ENCODE results near the gene RSBN1L. TPM values are rescaled to one million over a fixed set of nuclear protein-coding genes. Genes with fewer than 3 reads are reported as not detected.

Gene RSBN1L
- total RNA-seq, 1 donor: 14.3 TPM

DNA sequence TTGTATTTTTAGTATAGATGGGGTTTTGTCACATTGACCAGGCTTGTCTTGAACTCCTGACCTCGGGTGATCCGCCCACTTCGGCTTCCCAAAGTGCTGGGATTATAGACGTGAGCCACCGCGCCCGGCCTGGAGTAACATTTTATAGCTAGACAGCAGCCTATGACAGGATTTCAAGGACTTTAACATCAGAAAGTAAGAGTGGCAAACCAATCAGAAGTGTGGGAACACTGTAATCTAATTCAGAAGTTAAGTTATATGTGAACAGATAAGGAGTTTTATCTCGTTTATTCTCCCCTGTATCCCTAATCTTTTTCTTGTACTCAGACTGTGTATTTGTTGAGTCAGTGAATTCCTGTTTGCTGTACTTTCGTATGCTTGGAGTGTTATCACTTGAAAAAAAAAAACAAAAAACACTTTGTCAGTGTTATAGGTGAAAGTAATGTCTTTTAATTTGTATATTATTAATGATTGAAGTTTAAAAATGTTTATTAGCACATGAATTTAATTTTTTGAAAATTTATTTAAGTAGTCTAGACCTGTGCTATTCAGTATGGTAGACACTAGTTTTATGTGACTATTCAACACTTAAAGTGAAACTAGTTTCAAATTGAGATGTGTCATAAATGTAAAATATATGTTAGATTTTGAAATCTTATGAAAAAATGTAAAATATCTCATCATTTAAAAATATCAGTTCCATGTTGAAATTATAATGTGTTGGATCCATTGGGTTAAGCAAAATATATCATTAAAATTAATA lies 38.6 kb downstream of the RSBN1L start:
- Histone ChIP-seq H3K4me3 (ENCODE audit: low read length) (no peak overlapping the region), H3K27me3 (ENCODE audit: insufficient read depth, low read length) (no peaks in the 10 kb centered on the region), H3K9me3 (ENCODE audit: low read depth, low read length) (no peaks in the 10 kb centered on the region), H3K4me1 (ENCODE audit: insufficient read depth, low read length) (peaks cover 12% of the 10 kb centered on the region)

- no peaks in the 10 kb centered on the region for H3K9me3 ChIP-seq (ENCODE audit: low read depth, low read length)
- no peak overlapping the region for H3K4me3 ChIP-seq (ENCODE audit: low read length)
- peaks cover 12% of the 10 kb centered on the region for H3K4me1 ChIP-seq (ENCODE audit: insufficient read depth, low read length)
- no peaks in the 10 kb centered on the region for H3K27me3 ChIP-seq (ENCODE audit: insufficient read depth, low read length)
Observed at GRCh38 chr7:77735457-77735856, 39.2 kb downstream of the RSBN1L start.

DNA sequence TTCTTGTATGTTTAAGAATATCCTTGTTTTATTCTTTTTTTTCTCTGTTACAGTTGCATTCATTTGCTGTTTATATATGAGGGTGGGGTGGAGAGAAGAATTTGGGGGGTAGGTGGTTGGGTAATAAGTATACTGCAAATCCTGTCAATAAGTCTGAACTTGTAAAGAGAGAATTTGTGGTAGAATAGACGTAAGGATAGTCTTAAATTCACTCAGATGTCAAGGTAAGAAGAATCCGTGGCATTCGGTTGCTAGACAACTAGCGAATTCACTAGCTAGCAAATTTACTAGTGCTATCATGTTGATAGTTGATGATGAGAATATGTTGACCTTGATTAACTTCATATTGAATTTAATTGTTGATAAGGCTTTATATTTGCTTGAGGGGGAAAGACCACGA lies 40.7 kb downstream of the RSBN1L start:
- no peak overlapping the region for H3K4me3 ChIP-seq (ENCODE audit: low read length)
- peaks cover 12% of the 10 kb centered on the region for H3K4me1 ChIP-seq (ENCODE audit: insufficient read depth, low read length)
- H3K27me3 ChIP-seq (ENCODE audit: insufficient read depth, low read length): no peaks in the 10 kb centered on the region
- no peaks in the 10 kb centered on the region for H3K9me3 ChIP-seq (ENCODE audit: low read depth, low read length)

DNA sequence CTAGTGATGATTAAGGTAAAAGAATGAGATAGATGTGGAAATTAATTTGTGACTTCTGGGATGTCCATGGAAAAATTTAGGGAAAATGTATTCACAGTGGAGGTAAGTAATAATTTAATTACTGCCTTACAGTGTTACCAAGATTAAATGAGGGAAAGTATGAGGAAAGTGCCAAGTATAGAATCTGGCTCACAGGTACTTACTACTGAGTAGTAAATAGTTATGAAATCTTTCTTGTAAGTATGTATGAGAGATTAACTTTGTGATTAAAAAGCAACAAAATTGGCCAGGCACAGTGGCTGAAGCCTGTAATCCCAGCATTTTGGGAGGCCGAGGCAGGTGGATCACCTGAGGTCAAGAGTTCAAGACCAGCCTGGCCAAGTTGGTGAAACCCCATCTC lies 42.1 kb downstream of the RSBN1L start:
- Histone ChIP-seq H3K4me3 (ENCODE audit: low read length) (no peak overlapping the region), H3K27me3 (ENCODE audit: insufficient read depth, low read length) (no peaks in the 10 kb centered on the region), H3K9me3 (ENCODE audit: low read depth, low read length) (no peaks in the 10 kb centered on the region), H3K4me1 (ENCODE audit: insufficient read depth, low read length) (peaks cover 12% of the 10 kb centered on the region)

DNA sequence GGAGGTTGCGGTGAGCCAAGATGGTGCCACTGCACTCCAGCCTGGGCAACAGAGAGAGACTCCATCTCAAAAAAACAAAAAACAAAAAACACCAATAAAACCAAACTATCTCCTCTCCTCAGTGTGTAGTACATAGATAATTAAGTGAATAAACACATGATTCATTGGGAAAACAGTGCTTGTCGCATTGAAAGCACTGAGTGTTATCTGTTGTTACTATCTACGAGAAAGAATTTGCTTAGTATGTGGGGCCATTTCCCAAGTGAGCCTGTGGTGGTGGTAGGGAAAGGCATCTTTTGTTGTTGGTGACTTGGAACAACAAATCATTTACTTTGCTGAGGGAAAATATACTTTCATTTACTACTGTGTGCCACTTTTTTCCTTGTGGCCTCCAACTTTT lies 42.6 kb downstream of the RSBN1L start:
- Histone ChIP-seq H3K4me1 (ENCODE audit: insufficient read depth, low read length) (peaks cover 9% of the 10 kb centered on the region), H3K4me3 (ENCODE audit: low read length) (no peak overlapping the region), H3K9me3 (ENCODE audit: low read depth, low read length) (no peaks in the 10 kb centered on the region), H3K27me3 (ENCODE audit: insufficient read depth, low read length) (no peaks in the 10 kb centered on the region)

- Histone ChIP-seq H3K4me1 (ENCODE audit: insufficient read depth, low read length) (peaks cover 4% of the 10 kb centered on the region), H3K27me3 (ENCODE audit: insufficient read depth, low read length) (no peaks in the 10 kb centered on the region), H3K4me3 (ENCODE audit: low read length) (no peak overlapping the region), H3K9me3 (ENCODE audit: low read depth, low read length) (no peaks in the 10 kb centered on the region)
Observed at GRCh38 chr7:77740257-77740656, 44.0 kb downstream of the RSBN1L start.

DNA sequence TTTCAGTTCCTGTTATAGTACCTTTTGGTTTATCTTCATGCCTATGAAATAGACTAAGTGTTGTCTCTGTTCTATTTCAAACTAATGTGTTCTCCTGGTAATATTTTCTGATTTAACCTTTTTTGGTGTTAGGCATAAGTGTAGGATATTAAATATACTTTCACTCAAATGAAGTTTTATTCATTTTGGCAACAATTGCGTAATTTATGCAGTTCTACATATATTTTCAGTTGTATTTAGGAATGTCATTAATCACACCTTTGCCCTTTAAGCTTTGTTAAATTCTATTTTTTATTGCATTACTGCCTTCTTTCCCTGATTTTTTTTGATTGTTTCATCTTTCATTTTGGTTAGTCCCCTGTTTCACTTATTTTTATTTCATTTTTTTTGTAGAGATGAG lies 47.3 kb downstream of the RSBN1L start:
- H3K4me3 ChIP-seq (ENCODE audit: low read length): no peak overlapping the region
- H3K9me3 ChIP-seq (ENCODE audit: low read depth, low read length): no peaks in the 10 kb centered on the region
- H3K27me3 ChIP-seq (ENCODE audit: insufficient read depth, low read length): no peaks in the 10 kb centered on the region
- H3K4me1 ChIP-seq (ENCODE audit: insufficient read depth, low read length): peaks cover 11% of the 10 kb centered on the region

DNA sequence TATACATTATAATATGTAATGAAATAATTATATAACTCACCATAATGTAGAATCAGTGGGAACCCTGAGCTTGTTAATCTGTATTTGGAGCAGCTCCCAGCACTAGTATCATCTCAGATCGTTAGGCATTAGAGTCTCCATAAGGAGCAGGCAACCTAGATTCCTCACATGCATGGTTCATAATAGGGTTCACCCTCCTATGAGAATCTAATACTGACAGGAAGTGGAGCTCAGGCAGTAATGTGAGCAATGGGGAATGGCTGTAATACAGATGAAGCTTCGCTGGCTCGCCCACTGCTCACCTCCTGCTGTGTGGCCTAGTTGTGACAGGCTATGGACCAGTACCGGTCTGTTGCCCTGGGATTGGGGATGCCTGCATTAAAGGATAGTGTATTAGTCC lies 49.5 kb downstream of the RSBN1L start:
- no peak overlapping the region for H3K4me3 ChIP-seq (ENCODE audit: low read length)
- H3K27me3 ChIP-seq (ENCODE audit: insufficient read depth, low read length): no peaks in the 10 kb centered on the region
- peaks cover 11% of the 10 kb centered on the region for H3K4me1 ChIP-seq (ENCODE audit: insufficient read depth, low read length)
- no peaks in the 10 kb centered on the region for H3K9me3 ChIP-seq (ENCODE audit: low read depth, low read length)

DNA sequence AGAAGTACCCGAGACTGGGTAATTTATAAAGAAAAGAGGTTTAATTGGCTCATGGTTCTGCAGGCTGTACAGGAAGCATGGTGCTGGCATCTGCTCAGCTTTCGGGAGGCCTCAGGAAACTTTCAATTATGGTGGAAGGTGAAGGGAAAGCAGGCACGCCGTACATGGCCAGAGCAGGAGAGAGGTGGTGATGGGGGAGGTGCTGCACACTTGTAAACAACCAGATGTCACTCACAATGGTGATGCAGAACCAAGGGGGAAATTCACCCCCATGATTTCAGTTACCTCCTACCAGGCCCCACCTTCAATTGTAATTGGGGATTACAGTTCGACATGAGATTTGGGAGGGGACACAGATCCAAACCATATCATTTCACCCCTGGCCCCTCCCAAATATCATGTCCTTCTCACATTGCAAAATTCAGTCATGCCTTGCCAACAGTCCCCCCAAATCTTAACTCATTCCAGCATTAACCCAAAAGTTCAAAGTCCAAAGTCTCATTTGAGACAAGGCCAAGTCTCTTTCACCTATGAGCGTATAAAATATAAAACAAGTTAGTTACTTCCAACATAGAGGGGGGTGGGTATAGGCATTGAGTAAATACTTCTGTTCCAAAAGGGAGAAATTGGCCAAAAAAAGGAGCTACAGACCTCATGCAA lies 50.0 kb downstream of the RSBN1L start:
- Histone ChIP-seq H3K4me3 (ENCODE audit: low read length) (no peak overlapping the region), H3K27me3 (ENCODE audit: insufficient read depth, low read length) (no peaks in the 10 kb centered on the region), H3K4me1 (ENCODE audit: insufficient read depth, low read length) (peaks cover 11% of the 10 kb centered on the region), H3K9me3 (ENCODE audit: low read depth, low read length) (no peaks in the 10 kb centered on the region)

DNA sequence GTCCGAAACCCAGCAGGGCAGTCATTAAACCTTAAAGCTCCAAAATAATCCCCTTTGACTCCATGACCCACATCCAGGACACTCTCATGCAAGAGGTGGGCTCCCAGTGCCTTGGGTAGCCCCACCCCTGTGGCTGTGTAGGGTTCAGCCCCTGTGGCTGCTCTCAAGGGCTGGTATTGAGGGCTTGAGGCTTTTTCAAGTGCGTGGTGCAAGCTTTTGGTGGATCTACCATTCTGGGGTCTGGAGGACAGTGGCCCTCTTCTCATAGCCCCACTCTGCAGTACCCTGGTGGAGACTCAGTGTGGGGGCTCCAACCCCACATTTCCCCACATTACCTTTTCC lies 50.5 kb downstream of the RSBN1L start:
- no peak overlapping the region for H3K4me3 ChIP-seq (ENCODE audit: low read length)
- H3K9me3 ChIP-seq (ENCODE audit: low read depth, low read length): no peaks in the 10 kb centered on the region
- no peaks in the 10 kb centered on the region for H3K27me3 ChIP-seq (ENCODE audit: insufficient read depth, low read length)
- peaks cover 15% of the 10 kb centered on the region for H3K4me1 ChIP-seq (ENCODE audit: insufficient read depth, low read length)

DNA sequence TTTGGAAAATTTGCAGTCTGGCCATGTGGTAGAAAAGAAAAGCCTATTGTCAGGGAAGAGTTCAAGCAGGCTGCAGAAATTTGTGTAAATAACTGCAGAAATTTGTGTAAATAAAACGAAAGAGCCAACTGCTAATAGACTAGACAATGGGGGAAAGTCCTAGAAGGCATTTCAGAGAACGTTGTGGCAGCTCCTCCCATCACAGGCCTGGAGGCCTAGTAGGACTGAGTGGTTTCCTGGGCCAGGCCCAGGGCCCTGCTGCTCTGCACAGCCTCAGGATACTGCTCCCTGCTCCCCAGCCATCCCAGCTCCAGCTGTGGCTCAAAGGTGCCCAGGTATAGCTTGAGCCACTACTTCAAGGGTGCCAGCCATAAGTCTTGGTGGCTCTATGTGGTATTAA lies 50.9 kb downstream of the RSBN1L start:
- Histone ChIP-seq H3K4me3 (ENCODE audit: low read length) (no peak overlapping the region), H3K4me1 (ENCODE audit: insufficient read depth, low read length) (peaks cover 18% of the 10 kb centered on the region), H3K9me3 (ENCODE audit: low read depth, low read length) (no peaks in the 10 kb centered on the region), H3K27me3 (ENCODE audit: insufficient read depth, low read length) (no peaks in the 10 kb centered on the region)

DNA sequence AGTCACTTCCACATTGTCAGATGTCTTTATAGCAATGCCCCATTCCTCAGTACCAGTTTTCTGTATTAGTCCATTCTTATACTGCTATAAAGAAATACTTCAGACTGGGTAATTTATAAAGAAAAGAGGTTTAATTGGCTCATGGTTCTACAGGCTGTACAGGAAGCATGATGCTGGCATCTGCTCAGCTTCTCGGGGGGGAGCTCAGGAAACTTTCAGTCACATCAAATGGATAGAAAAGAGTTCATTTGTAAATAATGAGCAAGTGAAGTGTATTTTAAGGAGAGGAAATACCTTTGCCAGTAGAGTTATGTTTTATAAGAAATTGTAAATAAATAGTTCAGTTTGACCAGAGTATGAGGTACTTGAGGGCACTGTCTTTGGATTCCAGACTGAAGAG lies 51.5 kb downstream of the RSBN1L start:
- Histone ChIP-seq H3K27me3 (ENCODE audit: insufficient read depth, low read length) (no peaks in the 10 kb centered on the region), H3K4me1 (ENCODE audit: insufficient read depth, low read length) (peaks cover 24% of the 10 kb centered on the region), H3K9me3 (ENCODE audit: low read depth, low read length) (no peaks in the 10 kb centered on the region), H3K4me3 (ENCODE audit: low read length) (no peak overlapping the region)

DNA sequence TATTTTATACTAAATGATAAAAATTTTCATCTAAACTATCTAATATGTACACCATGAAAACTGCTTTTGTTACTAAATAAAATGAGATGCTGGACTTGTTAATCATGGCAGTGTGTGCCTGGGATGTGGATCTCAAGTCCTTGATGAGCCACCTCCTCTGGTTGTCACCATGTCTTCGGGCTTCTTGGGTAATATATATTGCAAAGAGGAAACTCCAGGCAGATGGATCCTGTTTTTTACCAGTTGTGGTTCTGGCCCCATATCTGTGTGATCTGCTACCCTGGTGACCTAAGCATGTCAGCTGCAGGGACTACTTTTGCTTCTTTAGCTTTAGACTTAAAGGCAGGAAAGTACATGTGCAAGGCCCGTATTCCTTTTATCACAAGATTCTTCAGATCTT lies 55.8 kb downstream of the RSBN1L start:
- H3K27me3 ChIP-seq (ENCODE audit: insufficient read depth, low read length): no peaks in the 10 kb centered on the region
- peaks cover 21% of the 10 kb centered on the region for H3K4me1 ChIP-seq (ENCODE audit: insufficient read depth, low read length)
- no peaks in the 10 kb centered on the region for H3K9me3 ChIP-seq (ENCODE audit: low read depth, low read length)
- no peak overlapping the region for H3K4me3 ChIP-seq (ENCODE audit: low read length)

DNA sequence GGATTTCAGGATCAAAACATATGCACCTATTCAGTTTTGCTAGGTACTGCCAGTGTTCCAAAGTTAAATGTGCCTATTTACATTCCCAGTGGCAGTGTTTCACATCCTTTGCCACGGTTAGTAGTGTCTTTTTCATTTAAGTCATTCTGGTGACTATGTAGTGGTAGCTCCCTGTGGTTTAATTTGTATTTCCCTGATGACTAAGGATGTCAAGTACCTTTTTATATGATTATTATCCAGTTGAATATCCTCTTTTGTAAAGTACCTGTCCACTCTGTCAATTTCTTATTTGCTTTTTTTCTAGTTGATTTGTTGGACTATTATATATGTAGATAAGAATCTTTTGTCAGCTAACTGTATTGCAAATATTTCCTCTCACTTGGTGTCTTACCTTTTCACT lies 56.9 kb downstream of the RSBN1L start:
- Histone ChIP-seq H3K9me3 (ENCODE audit: low read depth, low read length) (no peaks in the 10 kb centered on the region), H3K4me3 (ENCODE audit: low read length) (no peak overlapping the region), H3K27me3 (ENCODE audit: insufficient read depth, low read length) (no peaks in the 10 kb centered on the region), H3K4me1 (ENCODE audit: insufficient read depth, low read length) (peaks cover 15% of the 10 kb centered on the region)

- H3K4me1 ChIP-seq (ENCODE audit: insufficient read depth, low read length): peaks cover 12% of the 10 kb centered on the region
- no peak overlapping the region for H3K4me3 ChIP-seq (ENCODE audit: low read length)
- H3K9me3 ChIP-seq (ENCODE audit: low read depth, low read length): no peaks in the 10 kb centered on the region
- no peaks in the 10 kb centered on the region for H3K27me3 ChIP-seq (ENCODE audit: insufficient read depth, low read length)
Observed at GRCh38 chr7:77757589-77757988, 61.3 kb downstream of the RSBN1L start.

DNA sequence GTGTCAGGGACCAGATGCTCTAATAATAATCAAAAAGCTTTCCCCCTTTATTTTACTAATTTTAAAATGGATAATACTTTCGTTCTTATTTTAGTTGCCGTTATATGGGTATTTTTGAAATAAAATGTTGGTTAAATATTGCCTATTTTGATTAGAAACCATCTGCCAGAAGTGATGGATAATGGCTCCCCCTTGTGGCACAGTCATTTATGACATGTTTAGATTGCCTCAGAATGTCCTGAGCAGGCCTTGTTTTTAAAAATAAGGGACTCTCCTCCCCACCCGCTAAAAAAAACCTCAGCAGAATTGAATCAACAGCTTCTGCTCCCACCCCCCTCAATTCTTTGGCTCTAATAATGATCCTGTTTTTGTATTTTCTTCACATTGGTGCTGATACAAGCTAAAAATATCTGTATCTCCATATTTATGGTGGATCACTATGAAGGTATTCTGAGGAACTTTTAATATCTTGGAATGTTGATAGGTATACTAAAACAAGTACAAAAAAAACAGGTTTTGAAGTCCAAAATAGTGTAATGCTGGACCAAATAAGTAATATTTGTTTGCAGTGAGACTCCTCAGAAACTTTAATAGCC lies 63.1 kb downstream of the RSBN1L start:
- H3K4me3 ChIP-seq (ENCODE audit: low read length): no peak overlapping the region
- H3K4me1 ChIP-seq (ENCODE audit: insufficient read depth, low read length): peaks cover 13% of the 10 kb centered on the region
- H3K9me3 ChIP-seq (ENCODE audit: low read depth, low read length): no peaks in the 10 kb centered on the region
- no peaks in the 10 kb centered on the region for H3K27me3 ChIP-seq (ENCODE audit: insufficient read depth, low read length)
